Heart left ventricle (tissue), 16 donors: ENCODE measurements around the gene SH3TC1. TPM values are rescaled to one million over a fixed set of nuclear protein-coding genes. Genes with fewer than 3 reads are reported as not detected.

Experiments used
- ATAC-seq, 4 donors: fragments of 200-7000 bp; cut with Tn5 transposase; one replicate each; pipeline ENCODE4 v1.9.1; 2020 to 2022; ENCODE audit warnings: moderate library complexity in 4 of 4, mild to moderate bottlenecking in 3 of 4, moderate number of reproducible peaks in 1 of 4
- DNase-seq, 5 donors: peaks; one replicate each; pipeline ENCODE4 v3.0.0-alpha.2; 2020
- H3K27ac ChIP-seq, 12 donors: fragments of 200-600 bp; sonication (generic) in 4 of 12; one replicate each; pipeline versions ENCODE4 v1.5.0 to v1.8.0; 2016 to 2022; ENCODE audit warnings: mild to moderate bottlenecking in 2 of 12
- H3K27me3 ChIP-seq, 9 donors: fragments of 200-600 bp; sonication (generic) in 2 of 9; one replicate each; pipeline versions ENCODE4 v1.5.1 to v1.8.0; 2016 to 2022; ENCODE audit warnings: mild to moderate bottlenecking in 3 of 9
- H3K36me3 ChIP-seq, 9 donors: fragments of 200-600 bp; sonication (generic) in 2 of 9; one replicate each; pipeline versions ENCODE4 v1.5.0 to v1.8.0; 2018 to 2022; ENCODE audit warnings: mild to moderate bottlenecking in 2 of 9
- H3K4me1 ChIP-seq, 12 donors: fragments of 200-600 bp; sonication (generic) in 4 of 12; one replicate each; pipeline versions ENCODE4 v1.5.0 to v1.8.0; 2016 to 2022; ENCODE audit warnings: mild to moderate bottlenecking in 3 of 12
- H3K4me3 ChIP-seq, 12 donors: fragments of 200-600 bp; sonication (generic) in 4 of 12; one replicate each; pipeline versions ENCODE4 v1.5.0 to v1.8.0; 2017 to 2022; ENCODE audit warnings: mild to moderate bottlenecking in 9 of 12, moderate library complexity in 4 of 12
- H3K9me3 ChIP-seq, 12 donors: fragments of 200-600 bp; sonication (generic) in 4 of 12; one replicate each; pipeline versions ENCODE4 v1.5.0 to v1.8.0; 2016 to 2022; ENCODE audit warnings: mild to moderate bottlenecking in 1 of 12
- CTCF ChIP-seq, 12 donors: fragments of 200-600 bp; sonication (generic) in 4 of 12; IDR thresholded peaks; one replicate each; pipeline versions ENCODE4 v1.5.0 to v1.8.0; 2018 to 2022; ENCODE audit warnings: antibody characterized with exemption in 12 of 12, mild to moderate bottlenecking in 5 of 12
- POLR2A ChIP-seq, 2 donors: fragments of 450-650 bp; IDR thresholded peaks; one replicate each; pipeline ENCODE4 v1.6.1; 2017; ENCODE audit warnings: antibody characterized with exemption in 2 of 2, mild to moderate bottlenecking in 2 of 2, moderate library complexity in 2 of 2
- WGBS, 4 donors: extraction: QIAGEN DNeasy Blood & Tissue Kit in 2 of 4; methylation state at CpG; one replicate each; pipeline versions ENCODE4 v1.1.5 to v1.1.7; 2013 to 2018; 5-methylcytosine and 5-hydroxymethylcytosine counted together
- intact Hi-C, 10 donors: fragments of 100-400 bp; cut with DNase I; formaldehyde crosslinking; loops; one replicate each; pipeline versions ENCODE4 v1.11.1 to v1.14.2; 2022
- polyA plus RNA-seq, 2 donors: library from polyadenylated mRNA; stranded (reverse); fragments of 200-250 nt; gene quantifications; one replicate each; pipeline ENCODE4 v1.2.3, GENCODE V29; 2013
- total RNA-seq, 9 donors: library from RNA; depleted of rRNA in 2 of 9; stranded (reverse); fragments of >200 nt in 2 of 9; fragmentation: NEBNext Ultra II Directional in 3 of 9; extraction: Animal tissue kit (Norgen Biotek cat#: 25700) in 3 of 9; gene quantifications; one replicate each; pipeline versions ENCODE4 v1.1.0 to v1.2.4, GENCODE V29; 2016 to 2023
- donor health status: ischemic (EF 13 %, LVEDD 7.1; RV severe dilation, severe dysfunction).
- donor health status: healthy with polysubstance abuse.
- donor health status: DM: no; HTN: yes; CAD: no.
- donor health status: DM: no; HTN: no; CAD: no.
- donor health status: ischemic (EF 25% LVEDD 6.9; RV normal size, moderate dysfunction).
- donor health status: ischemic (EF 25% LVEDD 5.7; RV mildly dilated, moderate dysfunction).
- donor health status: healthy.
- donor health status: DM: yes; HTN: yes; CAD: no.
- donor health status: ischemic (EF 35%, LVEDD 5.7; RV mildly dilated, moderate dysfunction).
- donor health status: nonischemic (EF 11% LVEDD 7.7; RV severe dilation, severe dysfunction).
- donor health status: DM: yes; HTN: yes; CAD: no.
- donor health status: PGD.
- donor health status: ischemic (EF 29% LVEDD 5.4; RV normal size, mild dysfunction).
- donor health status: nonischemic (EF 23%, LVEDD 6.1; RV moderate dilation, normal function).

SH3TC1 gene
- total and polyA plus RNA-seq, 11 donors = 5.8 to 45.9 (median 10.9) TPM

- peaks cover 0 to 86% (median 3%) of the 10 kb centered on the region in 9 donors for H3K36me3 ChIP-seq
- 77 to 96% (median 90%) methylated on average over 3 to 9 of the region's 9 CpGs for WGBS, 4 donors
These were observed 18.8 kb downstream of the SH3TC1 start for GRCh38 chr4:8217871-8218270.

GRCh38 chr4:8218371-8219031 is 19.4 kb downstream of the SH3TC1 start:
- H3K4me3 ChIP-seq = no peak overlapping the region
- intact Hi-C loops = no loop called here
- TF ChIP-seq POLR2A (IDR thresholded peaks at IDR 0.05) = no peak
- TF ChIP-seq CTCF (IDR thresholded peaks at IDR 0.05) = no peak
- H3K27ac ChIP-seq = no peak overlapping the region
- H3K36me3 ChIP-seq = peaks cover 0 to 87% (median 4%) of the 10 kb centered on the region in 9 donors
- ATAC-seq = no peak
- peaks cover 0 to 5% (median 0%) of the 10 kb centered on the region in 12 donors for H3K9me3 ChIP-seq
- WGBS, 4 donors = 92 to 96% (median 93%) methylated on average over 17 to 20 of the region's 20 CpGs
- peak in 1 of 5 donors; percentile 54 for DNase-seq
- H3K4me1 ChIP-seq = peaks cover 0 to 27% (median 8%) of the 10 kb centered on the region in 12 donors
- no peaks in the 10 kb centered on the region for H3K27me3 ChIP-seq

More at GRCh38 chr4:8217871-8218270, 18.8 kb downstream of the SH3TC1 start:
- DNase-seq = peak in 1 of 5 donors; percentile 45
- intact Hi-C loops = no loop called here
- Histone ChIP-seq H3K4me3 (no peak overlapping the region), H3K9me3 (peaks cover 0 to 5% (median 0%) of the 10 kb centered on the region in 12 donors), H3K4me1 (peaks cover 0 to 27% (median 8%) of the 10 kb centered on the region in 12 donors), H3K27ac (no peak overlapping the region), H3K27me3 (no peaks in the 10 kb centered on the region)
- TF ChIP-seq POLR2A (IDR thresholded peaks at IDR 0.05) = no peak
- no peak for TF ChIP-seq CTCF (IDR thresholded peaks at IDR 0.05)
- no peak for ATAC-seq

GRCh38 chr4:8219236-8219635 is 20.1 kb downstream of the SH3TC1 start:
- intact Hi-C loops = no loop called here
- TF ChIP-seq CTCF (IDR thresholded peaks at IDR 0.05) (no peak), POLR2A (IDR thresholded peaks at IDR 0.05) (no peak)
- Histone ChIP-seq H3K4me1 (peaks cover 0 to 27% (median 8%) of the 10 kb centered on the region in 12 donors), H3K9me3 (peaks cover 0 to 5% (median 0%) of the 10 kb centered on the region in 12 donors), H3K27me3 (no peaks in the 10 kb centered on the region), H3K27ac (no peak overlapping the region), H3K36me3 (peaks cover 0 to 88% (median 10%) of the 10 kb centered on the region in 9 donors), H3K4me3 (no peak overlapping the region)
- no peak for ATAC-seq
- DNase-seq = peak in 1 of 5 donors; percentile 66
- 69 to 84% (median 73%) methylated on average over 20 to 21 of the region's 21 CpGs for WGBS, 4 donors

GRCh38 chr4:8220661-8221450 is 21.8 kb downstream of the SH3TC1 start:
- intact Hi-C loops = loop anchor here in 2 of 10 donors (10.0 kb wide), 1 partner anchor 46 kb away; no protein-coding TSS in a partner anchor
- H3K27ac ChIP-seq = peak overlapping the region in 6 of 12 donors; percentile 11 to 87 (median 36)
- 91 to 96% (median 93%) methylated on average over 6 to 7 of the region's 7 CpGs for WGBS, 4 donors

More at GRCh38 chr4:8220661-8221450, 21.8 kb downstream of the SH3TC1 start:
- H3K9me3 ChIP-seq = peaks cover 0 to 5% (median 0%) of the 10 kb centered on the region in 12 donors
- H3K27me3 ChIP-seq = no peaks in the 10 kb centered on the region
- peaks cover 0 to 88% (median 10%) of the 10 kb centered on the region in 9 donors for H3K36me3 ChIP-seq
- TF ChIP-seq POLR2A (IDR thresholded peaks at IDR 0.05) (no peak), CTCF (IDR thresholded peaks at IDR 0.05) (no peak)
- DNase-seq = peak in 1 of 5 donors; percentile 20
- H3K4me3 ChIP-seq = no peak overlapping the region
- peaks cover 0 to 30% (median 0%) of the 10 kb centered on the region in 12 donors for H3K4me1 ChIP-seq
- no peak for ATAC-seq
